CD4-positive, CD25-positive, alpha-beta regulatory T cell (primary cell): Measurements from ENCODE around the gene CAMK1D. TPM values are rescaled to one million over a fixed set of nuclear protein-coding genes. Genes with fewer than 3 reads are reported as not detected.
A peak's percentile ranks its signal among the peaks of the same experiment; 100 is the strongest.

Experiments
- ATAC-seq, 2 donors: fragments of 150-1000 bp; cut with Tn5 transposase; one replicate each; pipeline ENCODE4 v1.10.0; 2021; ENCODE audit warnings: low read depth in 2 of 2, moderate number of reproducible peaks in 2 of 2, moderate library complexity in 1 of 2
- DNase-seq, 3 donors: peaks; one replicate each; pipeline versions ENCODE4 v3.0.0 to v3.0.0-alpha.2; 2012 to 2022; ENCODE audit warnings: mixed read lengths in 1 of 3
- H3K27ac ChIP-seq: one replicate; pipeline ENCODE4 v1.7.0; 2013; ENCODE audit warnings: mild to moderate bottlenecking, low read length; ENCODE audit not compliant: insufficient read depth, poor library complexity, severe bottlenecking
- H3K27me3 ChIP-seq: one replicate; pipeline ENCODE4 v1.7.0; 2013; ENCODE audit warnings: low read length; ENCODE audit not compliant: control insufficient read depth, insufficient read depth
- H3K36me3 ChIP-seq: one replicate; pipeline ENCODE4 v1.7.0; 2013; ENCODE audit warnings: mild to moderate bottlenecking, low read length, moderate library complexity; ENCODE audit not compliant: control insufficient read depth, insufficient read depth
- H3K4me1 ChIP-seq: 2 replicates; pipeline ENCODE4 v1.7.0; 2013; ENCODE audit warnings: mild to moderate bottlenecking, low read length; ENCODE audit not compliant: insufficient read depth, control insufficient read depth, poor library complexity, severe bottlenecking
- H3K4me3 ChIP-seq: one replicate; pipeline ENCODE4 v1.7.0; 2013; ENCODE audit warnings: low read depth, mild to moderate bottlenecking, low read length, moderate library complexity
- H3K9me3 ChIP-seq, 2 experiments: 1 replicate in 1 of 2; 2 replicates in 1 of 2; pipeline ENCODE4 v1.7.0; 2013; ENCODE audit warnings: low read length in 2 of 2, mild to moderate bottlenecking in 1 of 2, moderate library complexity in 1 of 2; ENCODE audit not compliant: control insufficient read depth in 2 of 2
- H3K27ac Mint-ChIP-seq, 3 donors: one replicate each; pipeline ENCODE4 v1.8.0; 2020 to 2022; ENCODE audit warnings: mild to moderate bottlenecking in 3 of 3, mixed read lengths in 3 of 3, moderate library complexity in 2 of 3
- H3K27me3 Mint-ChIP-seq: one replicate; pipeline ENCODE4 v1.8.0; 2022; ENCODE audit warnings: mild to moderate bottlenecking, mixed read lengths
- H3K36me3 Mint-ChIP-seq: one replicate; pipeline ENCODE4 v1.8.0; 2020; ENCODE audit warnings: mixed read lengths
- H3K4me1 Mint-ChIP-seq, 4 donors: one replicate each; pipeline ENCODE4 v1.8.0; 2020 to 2022; ENCODE audit warnings: mixed read lengths in 4 of 4, mild to moderate bottlenecking in 1 of 4
- H3K4me3 Mint-ChIP-seq, 4 donors: one replicate each; pipeline ENCODE4 v1.8.0; 2020 to 2022; ENCODE audit warnings: mild to moderate bottlenecking in 4 of 4, mixed read lengths in 4 of 4, moderate library complexity in 3 of 4
- H3K9me3 Mint-ChIP-seq, 7 donors: one replicate each; pipeline ENCODE4 v1.8.0; 2020 to 2022; ENCODE audit warnings: mixed read lengths in 7 of 7, mild to moderate bottlenecking in 3 of 7, moderate library complexity in 2 of 7
- polyA plus RNA-seq, 4 donors: library from polyadenylated mRNA; unstranded; fragments of 300-500 nt; fragmentation: Illumina TruSeq; gene quantifications; one replicate each; pipeline ENCODE4 v1.2.3, GENCODE V29; 2021
- total RNA-seq: library from RNA; stranded (reverse); gene quantifications from one replicate; pipeline ENCODE4 v1.2.3, GENCODE V29; 2022

Gene CAMK1D
- total and polyA plus RNA-seq, 5 donors from 2014 or later, result 4.4 to 25.3 (median 5.2) TPM

- Histone ChIP-seq H3K27me3 (no peaks in the 10 kb centered on the region), H3K36me3 (no peaks in the 10 kb centered on the region), H3K4me3 (no peak overlapping the region), H3K4me1 (no peaks in the 10 kb centered on the region), H3K9me3 (no peaks in the 10 kb centered on the region), H3K27ac (no peak overlapping the region)
- Mint-ChIP-seq H3K9me3 (peaks cover 0 to 7% (median 2%) of the 10 kb centered on the region in 7 donors), H3K4me3 (no peak overlapping the region), H3K4me1 (peaks cover 8 to 39% (median 22%) of the 10 kb centered on the region in 4 donors), H3K36me3 (peaks cover 5% of the 10 kb centered on the region), H3K27me3 (no peaks in the 10 kb centered on the region), H3K27ac (no peak overlapping the region)
- DNase-seq (no peak), ATAC-seq (no peak)
These were observed 67.2 kb downstream of the CAMK1D start for GRCh38 chr10:12416344-12417050.

GRCh38 chr10:12417331-12417730 lies 68.0 kb downstream of the CAMK1D start:
- ATAC-seq (no peak), DNase-seq (no peak)
- H3K4me1 ChIP-seq, result no peaks in the 10 kb centered on the region
- no peaks in the 10 kb centered on the region for H3K27me3 ChIP-seq
- peak overlapping the region in 2 of 3 donors; percentile 24 to 87 for H3K27ac Mint-ChIP-seq
- no peaks in the 10 kb centered on the region for H3K9me3 ChIP-seq
- H3K27me3 Mint-ChIP-seq, result no peaks in the 10 kb centered on the region
- no peak overlapping the region for H3K4me3 Mint-ChIP-seq
- H3K9me3 Mint-ChIP-seq, result peaks cover 0 to 7% (median 2%) of the 10 kb centered on the region in 7 donors
- H3K4me1 Mint-ChIP-seq, result peaks cover 8 to 43% (median 24%) of the 10 kb centered on the region in 4 donors
- no peaks in the 10 kb centered on the region for H3K36me3 ChIP-seq
- H3K36me3 Mint-ChIP-seq, result peaks cover 5% of the 10 kb centered on the region
- no peak overlapping the region for H3K4me3 ChIP-seq
- no peak overlapping the region for H3K27ac ChIP-seq

GRCh38 chr10:12418000-12418399 lies 68.7 kb downstream of the CAMK1D start:
- peaks cover 0 to 6% (median 2%) of the 10 kb centered on the region in 7 donors for H3K9me3 Mint-ChIP-seq
- Histone ChIP-seq H3K27me3 (no peaks in the 10 kb centered on the region), H3K36me3 (no peaks in the 10 kb centered on the region), H3K4me3 (no peak overlapping the region), H3K27ac (no peak overlapping the region), H3K4me1 (no peaks in the 10 kb centered on the region), H3K9me3 (no peaks in the 10 kb centered on the region)
- peaks cover 8 to 42% (median 21%) of the 10 kb centered on the region in 4 donors for H3K4me1 Mint-ChIP-seq
- no peak overlapping the region for H3K4me3 Mint-ChIP-seq
- peak overlapping the region in 1 of 3 donors; percentile 17 for H3K27ac Mint-ChIP-seq
- no peak for ATAC-seq
- no peaks in the 10 kb centered on the region for H3K27me3 Mint-ChIP-seq
- peaks cover 5% of the 10 kb centered on the region for H3K36me3 Mint-ChIP-seq
- no peak for DNase-seq

- Histone ChIP-seq H3K4me1 (no peaks in the 10 kb centered on the region), H3K27ac (no peak overlapping the region), H3K27me3 (no peaks in the 10 kb centered on the region), H3K9me3 (no peaks in the 10 kb centered on the region), H3K4me3 (no peak overlapping the region), H3K36me3 (no peaks in the 10 kb centered on the region)
- Mint-ChIP-seq H3K27me3 (no peaks in the 10 kb centered on the region), H3K36me3 (no peaks in the 10 kb centered on the region), H3K27ac (peak overlapping the region in 2 of 3 donors; percentile 52 to 73), H3K4me3 (no peak overlapping the region), H3K4me1 (peaks cover 8 to 38% (median 16%) of the 10 kb centered on the region in 4 donors), H3K9me3 (no peaks in the 10 kb centered on the region)
- ATAC-seq, result no peak
- no peak for DNase-seq
These were observed 69.4 kb downstream of the CAMK1D start for GRCh38 chr10:12418725-12419261.

- H3K4me1 Mint-ChIP-seq, result peaks cover 5 to 39% (median 16%) of the 10 kb centered on the region in 4 donors
- H3K9me3 Mint-ChIP-seq, result no peaks in the 10 kb centered on the region
- Histone ChIP-seq H3K4me3 (no peak overlapping the region), H3K27me3 (no peaks in the 10 kb centered on the region), H3K27ac (no peak overlapping the region), H3K4me1 (no peaks in the 10 kb centered on the region), H3K9me3 (no peaks in the 10 kb centered on the region), H3K36me3 (no peaks in the 10 kb centered on the region)
- peaks cover 2% of the 10 kb centered on the region for H3K36me3 Mint-ChIP-seq
- H3K27ac Mint-ChIP-seq, result peak overlapping the region in 2 of 3 donors; percentile 52
- DNase-seq, result peak in 1 of 3 donors; percentile 37
- H3K27me3 Mint-ChIP-seq, result no peaks in the 10 kb centered on the region
- H3K4me3 Mint-ChIP-seq, result no peak overlapping the region
- ATAC-seq, result peak; percentile 52 to 55
These were observed 70.0 kb downstream of the CAMK1D start for GRCh38 chr10:12419262-12419847.

GRCh38 chr10:12420530-12421120 lies 71.3 kb downstream of the CAMK1D start:
- DNase-seq (no peak), ATAC-seq (no peak)
- Histone ChIP-seq H3K4me1 (no peaks in the 10 kb centered on the region), H3K9me3 (no peaks in the 10 kb centered on the region), H3K4me3 (no peak overlapping the region), H3K27ac (no peak overlapping the region), H3K36me3 (no peaks in the 10 kb centered on the region), H3K27me3 (no peaks in the 10 kb centered on the region)
- Mint-ChIP-seq H3K36me3 (peaks cover 9% of the 10 kb centered on the region), H3K4me1 (peaks cover 5 to 39% (median 17%) of the 10 kb centered on the region in 4 donors), H3K27me3 (no peaks in the 10 kb centered on the region), H3K27ac (no peak overlapping the region), H3K9me3 (no peaks in the 10 kb centered on the region), H3K4me3 (no peak overlapping the region)

GRCh38 chr10:12422189-12422588 lies 72.8 kb downstream of the CAMK1D start:
- Mint-ChIP-seq H3K4me1 (peaks cover 1 to 37% (median 17%) of the 10 kb centered on the region in 4 donors), H3K27me3 (no peaks in the 10 kb centered on the region), H3K36me3 (peaks cover 9% of the 10 kb centered on the region), H3K9me3 (no peaks in the 10 kb centered on the region), H3K27ac (no peak overlapping the region), H3K4me3 (no peak overlapping the region)
- no peak for DNase-seq
- Histone ChIP-seq H3K9me3 (no peaks in the 10 kb centered on the region), H3K27me3 (no peaks in the 10 kb centered on the region), H3K27ac (no peak overlapping the region), H3K4me1 (no peaks in the 10 kb centered on the region), H3K4me3 (no peak overlapping the region), H3K36me3 (no peaks in the 10 kb centered on the region)
- ATAC-seq, result no peak
